Measurements from ENCODE around the gene FOXP4. TPM values are rescaled to one million over a fixed set of nuclear protein-coding genes. Genes with fewer than 3 reads are reported as not detected.

FOXP4 gene
- total RNA-seq, 1 donor from 2014 or later: 3.1 TPM

- peak; percentile 67 for DNase-seq (ENCODE audit: low read depth)
Observed at GRCh38 chr6:41546866-41547798, 951 bp downstream of the FOXP4 start.

- no peak for DNase-seq (ENCODE audit: low read depth)
Observed at GRCh38 chr6:41547799-41548097, 1.6 kb downstream of the FOXP4 start.

GRCh38 chr6:41548098-41548840 is 2.1 kb downstream of the FOXP4 start:
- DNase-seq (ENCODE audit: low read depth): no peak

- DNase-seq (ENCODE audit: low read depth): no peak
Observed at GRCh38 chr6:41548841-41549642, 2.9 kb downstream of the FOXP4 start.

GRCh38 chr6:41549673-41550072 is 3.5 kb downstream of the FOXP4 start:
- no peak for DNase-seq (ENCODE audit: low read depth)

- DNase-seq (ENCODE audit: low read depth): no peak
Observed at GRCh38 chr6:41551086-41551700, 5.0 kb downstream of the FOXP4 start.

- DNase-seq (ENCODE audit: low read depth): no peak
Observed at GRCh38 chr6:41551857-41552256, 5.7 kb downstream of the FOXP4 start.

- no peak for DNase-seq (ENCODE audit: low read depth)
Observed at GRCh38 chr6:41552723-41553122, 6.5 kb downstream of the FOXP4 start.

- DNase-seq (ENCODE audit: low read depth): no peak
Observed at GRCh38 chr6:41553405-41553999, 7.3 kb downstream of the FOXP4 start.

- no peak for DNase-seq (ENCODE audit: low read depth)
Observed at GRCh38 chr6:41555326-41556300, 9.4 kb downstream of the FOXP4 start.

GRCh38 chr6:41557335-41557734 is 11.2 kb downstream of the FOXP4 start:
- no peak for DNase-seq (ENCODE audit: low read depth)

GRCh38 chr6:41558033-41558807 is 12.0 kb downstream of the FOXP4 start:
- DNase-seq (ENCODE audit: low read depth): no peak

- no peak for DNase-seq (ENCODE audit: low read depth)
Observed at GRCh38 chr6:41559655-41560427, 13.7 kb downstream of the FOXP4 start.

- no peak for DNase-seq (ENCODE audit: low read depth)
Observed at GRCh38 chr6:41560431-41561192, 14.4 kb downstream of the FOXP4 start.

GRCh38 chr6:41561416-41561815 is 15.2 kb downstream of the FOXP4 start:
- DNase-seq (ENCODE audit: low read depth): no peak

- DNase-seq (ENCODE audit: low read depth): peak; percentile 39
Observed at GRCh38 chr6:41561931-41562911, 16.0 kb downstream of the FOXP4 start.
